ENCODE results near the gene GREB1L.
"Not testable (repeated sequence)": the region's sequence is repeated elsewhere in the genome, so short reads cannot be mapped to it uniquely, and the experiment has no call there.

The GREB1L gene

GRCh38 chr18:21311980-21312379, 69.9 kb downstream of the GREB1L start:
- DNase-seq, result not testable (repeated sequence)

DNA sequence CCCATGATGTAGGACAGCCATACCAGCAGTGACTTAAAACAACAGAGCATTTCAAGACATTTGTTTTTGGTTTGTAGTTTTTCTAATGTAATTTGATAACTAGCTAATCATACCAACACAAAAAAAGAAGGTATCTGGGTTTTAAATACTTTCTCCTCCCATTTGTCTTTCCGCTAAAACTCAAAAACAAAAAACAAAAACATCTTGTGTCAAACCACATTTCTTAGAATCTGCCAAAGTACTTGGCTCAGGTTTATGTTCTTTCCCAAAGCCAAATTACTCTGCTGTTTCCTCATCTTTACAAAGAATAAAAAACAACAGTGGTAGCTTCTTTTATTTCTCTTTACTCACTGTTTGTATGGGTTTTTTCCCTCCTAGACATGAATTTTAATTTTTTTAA, 71.5 kb downstream of the GREB1L start:
- no peak for DNase-seq

GRCh38 chr18:21314724-21315123, 72.7 kb downstream of the GREB1L start:
- DNase-seq, result no peak

- DNase-seq, result not testable (repeated sequence)
Observed at GRCh38 chr18:21315126-21315525, 73.1 kb downstream of the GREB1L start.

DNA sequence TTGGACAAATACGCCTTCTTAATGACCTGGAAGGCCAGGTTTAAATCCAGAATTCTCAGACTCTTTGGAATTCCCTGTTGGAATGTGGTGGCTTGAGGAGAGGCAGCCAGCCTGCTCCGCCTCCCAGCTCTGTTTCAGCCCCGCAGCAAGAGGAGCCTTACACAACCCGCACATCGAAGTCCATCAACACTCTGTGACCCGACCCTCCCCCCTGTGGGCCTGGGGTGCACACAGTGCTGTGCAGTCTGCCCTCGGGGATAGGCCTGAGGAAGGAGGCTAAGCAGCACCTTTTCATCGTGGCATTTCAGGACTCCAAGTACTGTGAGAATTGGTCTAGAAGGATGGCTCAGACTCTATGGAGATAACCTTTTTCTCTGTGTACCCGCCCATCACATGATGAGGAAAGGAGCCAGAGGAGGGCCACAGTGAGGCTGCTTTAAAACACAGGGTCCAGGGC, 73.7 kb downstream of the GREB1L start:
- no peak for DNase-seq

DNA sequence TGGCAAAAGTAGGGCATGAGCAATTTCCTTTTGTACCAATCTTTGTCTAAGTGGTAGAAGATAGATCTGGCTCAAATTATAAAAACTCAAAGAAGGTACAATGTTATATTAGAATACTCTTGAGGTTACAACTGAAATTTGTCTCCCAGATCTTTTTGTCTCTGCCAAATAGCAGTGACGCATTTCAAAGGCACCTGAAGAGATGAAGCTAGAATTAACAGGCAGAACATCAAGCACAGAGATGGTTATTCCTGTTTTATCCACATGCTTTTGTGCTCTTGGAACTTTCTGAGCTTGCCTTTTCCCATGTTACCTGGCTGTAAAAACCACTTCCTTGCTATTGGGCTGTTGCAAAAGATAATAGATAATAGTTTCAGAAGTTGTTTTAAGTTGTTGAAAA, 74.3 kb downstream of the GREB1L start:
- DNase-seq, result no peak

DNA sequence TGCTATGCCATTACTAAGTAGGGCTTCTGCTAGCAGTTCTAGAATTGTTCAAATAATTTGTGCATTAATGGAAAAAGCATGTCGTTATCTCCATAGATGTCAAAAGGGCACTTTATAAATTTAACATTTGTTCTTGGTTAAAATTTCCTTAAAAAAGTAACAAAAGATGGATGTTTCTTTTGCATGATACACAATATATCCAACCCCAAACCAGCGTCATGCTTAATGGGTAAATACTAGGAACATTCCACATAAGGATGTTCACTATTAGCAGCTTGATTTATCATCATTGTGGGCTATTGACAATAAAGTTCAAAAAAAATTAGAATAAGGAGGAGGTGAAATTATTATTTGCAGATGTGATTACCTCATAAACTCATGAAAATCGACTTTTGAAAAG, 79.7 kb downstream of the GREB1L start:
- DNase-seq, result no peak

DNA sequence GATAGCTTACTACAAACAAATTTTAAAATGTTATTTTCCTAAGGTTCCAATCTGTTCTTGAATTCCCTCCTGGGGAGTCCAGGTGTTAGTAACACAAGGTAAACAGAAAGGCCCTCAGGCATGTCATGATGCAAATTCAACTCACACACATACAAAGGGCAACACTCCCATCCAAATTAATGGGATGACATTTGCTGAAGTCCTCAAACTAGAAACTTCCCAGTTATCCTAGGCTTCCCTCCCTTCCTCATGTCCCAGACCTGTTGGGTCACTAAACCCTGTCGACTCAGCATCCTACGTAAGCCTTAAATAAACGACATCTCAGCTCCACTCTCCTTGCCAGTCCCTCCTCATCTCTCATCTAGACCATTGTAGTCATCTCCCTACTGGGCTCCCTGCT, 85.1 kb downstream of the GREB1L start:
- DNase-seq, result no peak

DNA sequence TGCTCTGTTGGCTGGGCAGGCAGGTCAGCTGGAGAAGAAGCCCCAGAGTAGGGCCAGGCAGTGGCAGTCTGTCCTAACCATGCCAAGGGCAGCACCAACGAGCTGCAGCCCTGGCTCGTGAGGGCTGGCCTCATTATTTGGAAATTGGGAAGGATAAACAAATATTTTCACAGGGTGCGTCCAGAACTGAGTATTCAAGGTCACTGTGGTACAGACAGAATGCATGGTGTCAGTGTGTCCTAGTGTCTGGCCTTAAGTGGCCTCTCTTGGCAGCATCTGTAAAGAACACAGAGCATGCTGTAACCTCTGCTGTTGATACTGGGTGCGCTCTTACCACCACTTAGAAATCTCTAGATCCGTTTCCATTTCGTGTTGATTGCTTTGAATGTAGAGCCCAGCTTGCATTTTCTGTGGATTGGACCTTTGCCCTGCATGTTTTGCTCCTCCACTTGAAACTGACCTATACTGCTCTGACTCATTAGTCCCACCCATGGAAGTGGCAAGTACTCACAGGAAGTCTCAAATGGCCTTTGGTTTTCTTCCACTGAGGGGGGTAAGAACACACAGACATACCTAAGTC, 88.2 kb downstream of the GREB1L start:
- DNase-seq, result no peak

DNA sequence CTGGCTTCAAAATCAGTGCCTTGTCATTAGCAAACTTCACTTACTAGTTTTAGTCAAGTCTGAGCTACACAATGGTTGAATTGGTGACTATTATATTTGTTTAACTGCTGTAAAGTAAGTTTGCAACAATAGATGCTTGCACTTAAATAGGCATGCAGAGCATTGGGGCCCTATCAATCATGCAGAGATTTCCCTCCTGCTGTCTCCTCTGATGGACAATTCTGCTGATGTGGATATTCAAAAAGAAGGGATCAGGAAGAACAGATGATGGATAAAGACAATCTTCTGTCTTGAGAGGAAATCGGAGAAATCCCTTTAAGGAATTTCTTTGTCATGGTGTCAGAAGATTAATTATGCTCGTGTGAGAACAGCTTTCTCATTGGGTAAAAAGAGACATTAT, 89.0 kb downstream of the GREB1L start:
- no peak for DNase-seq

GRCh38 chr18:21335927-21336488, 94.0 kb downstream of the GREB1L start:
- no peak for DNase-seq

- no peak for DNase-seq
Observed at GRCh38 chr18:21336846-21337245, 94.8 kb downstream of the GREB1L start.

DNA sequence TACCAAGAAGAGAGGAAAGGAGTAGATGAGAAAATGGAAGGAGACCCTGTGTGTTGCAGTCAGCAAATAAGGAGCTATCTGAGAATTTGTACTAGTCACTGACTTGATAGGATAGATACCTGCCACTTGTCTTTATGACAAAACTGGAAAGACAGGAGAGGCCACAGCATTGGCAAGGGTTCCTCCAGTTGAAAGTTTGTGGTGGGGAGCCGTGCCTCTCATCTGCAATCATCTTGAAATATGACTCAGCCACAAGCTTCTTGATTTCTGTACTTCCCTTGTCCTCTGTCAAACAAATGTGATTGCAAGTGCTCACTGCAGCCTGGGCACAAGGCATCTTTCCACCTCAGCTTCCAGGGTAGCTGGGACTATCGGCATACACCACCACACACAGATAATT, 99.1 kb downstream of the GREB1L start:
- DNase-seq, result no peak

DNA sequence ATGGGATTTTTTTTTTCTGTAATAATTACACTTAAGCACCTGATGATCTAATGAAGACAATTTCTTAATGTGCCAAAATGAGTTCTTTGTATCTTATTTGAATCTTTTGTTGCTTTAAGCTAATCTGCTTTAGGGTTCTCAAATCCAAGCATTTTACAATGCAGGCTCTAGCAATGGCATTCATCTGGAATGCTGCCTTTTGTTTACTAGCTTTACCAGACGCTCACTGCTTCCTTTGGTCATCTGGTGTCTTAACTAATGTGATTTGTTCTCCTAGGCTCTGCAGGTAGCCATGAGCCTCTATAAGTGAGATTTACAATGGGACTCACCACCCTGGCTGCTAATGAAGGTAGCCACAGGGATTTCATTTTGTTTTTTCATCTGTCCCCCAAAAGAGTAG, 100.3 kb downstream of the GREB1L start:
- no peak for DNase-seq

GRCh38 chr18:21344860-21345259, 102.8 kb downstream of the GREB1L start:
- no peak for DNase-seq

- no peak for DNase-seq
Observed at GRCh38 chr18:21345840-21346239, 103.8 kb downstream of the GREB1L start.

DNA sequence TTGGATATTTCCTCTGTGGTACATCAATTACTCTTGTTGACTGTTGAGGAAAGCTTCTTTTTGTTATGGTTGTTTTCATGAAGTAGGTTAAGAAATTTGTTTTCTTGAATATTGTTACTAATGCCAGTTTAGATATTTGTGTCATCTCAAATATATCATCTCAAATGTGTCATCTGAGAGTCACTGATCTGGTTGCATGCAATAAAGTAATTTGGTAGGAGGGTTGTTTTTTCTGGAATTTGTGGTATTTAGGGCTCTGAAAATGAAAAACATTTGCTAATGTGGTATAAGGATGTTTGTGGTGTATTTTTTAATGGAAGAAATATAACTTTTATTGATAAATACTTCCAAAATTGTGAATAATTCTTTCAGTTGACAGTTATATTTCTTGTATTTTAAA, 117.7 kb downstream of the GREB1L start:
- DNase-seq, result no peak

DNA sequence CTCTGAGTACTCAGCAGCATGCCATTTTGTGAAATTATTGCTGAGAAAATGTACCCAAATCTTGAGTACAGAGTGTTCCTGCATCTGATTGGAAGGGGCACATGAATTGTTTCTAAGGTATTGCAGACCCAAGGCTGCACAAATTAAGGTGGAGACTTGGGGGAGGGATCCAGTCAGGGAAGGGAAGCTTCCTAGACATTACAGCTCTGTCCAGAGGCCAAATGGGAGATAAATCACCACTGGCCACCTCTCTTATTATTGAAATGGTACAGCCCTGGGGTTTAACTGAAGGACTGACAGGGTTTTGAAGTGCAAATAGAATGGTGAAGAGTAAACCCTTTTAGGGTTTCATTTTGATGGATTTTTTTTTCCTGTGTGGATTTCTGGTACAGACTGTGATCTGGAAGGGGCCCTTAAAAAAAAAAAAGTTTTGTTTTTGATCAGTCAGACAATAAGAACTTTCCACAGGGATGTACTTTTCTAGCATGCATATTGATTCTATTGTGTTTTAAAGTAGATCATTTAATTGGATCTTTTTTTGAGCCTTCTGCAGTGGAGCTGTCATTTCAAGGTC, 119.4 kb downstream of the GREB1L start:
- DNase-seq, result no peak

DNA sequence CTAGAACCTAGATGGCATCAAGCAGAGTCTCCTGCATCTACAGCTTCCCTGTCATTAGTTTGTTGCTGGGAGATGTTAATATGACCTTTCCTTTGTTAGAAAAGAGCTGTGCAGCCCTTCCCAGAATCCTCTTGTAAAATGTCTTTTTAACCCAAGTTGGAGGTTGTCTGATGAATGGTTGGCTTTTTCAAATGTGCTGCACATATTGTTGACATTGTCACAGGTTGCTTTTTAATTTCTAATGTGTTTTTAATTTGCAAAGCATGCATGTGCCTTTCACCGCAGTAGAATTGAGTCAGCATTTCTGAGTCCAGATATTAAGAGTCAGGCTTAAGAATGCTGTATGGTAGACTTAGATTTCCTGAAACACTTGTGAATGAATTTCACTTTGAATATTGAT, 120.8 kb downstream of the GREB1L start:
- DNase-seq, result no peak

DNA sequence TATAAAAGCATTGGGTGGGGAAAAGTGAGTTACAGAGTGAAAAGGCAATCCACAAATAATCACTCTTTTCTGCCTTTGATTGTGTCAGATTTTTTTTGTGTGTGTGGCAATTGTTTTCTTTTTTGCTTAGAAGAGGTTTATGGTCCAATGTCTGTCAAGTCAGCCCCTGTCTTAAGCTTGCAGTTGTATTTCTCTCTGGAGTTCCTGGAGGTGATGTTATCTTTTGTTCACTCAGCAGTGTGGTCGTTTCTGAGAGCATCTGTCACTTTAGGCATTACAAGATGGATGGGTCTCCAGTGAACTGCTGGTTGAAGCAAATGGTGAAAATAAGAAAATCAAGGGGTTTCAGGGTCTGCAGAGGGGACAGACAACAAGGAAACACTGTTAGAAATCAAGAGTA, 121.3 kb downstream of the GREB1L start:
- DNase-seq, result no peak

DNA sequence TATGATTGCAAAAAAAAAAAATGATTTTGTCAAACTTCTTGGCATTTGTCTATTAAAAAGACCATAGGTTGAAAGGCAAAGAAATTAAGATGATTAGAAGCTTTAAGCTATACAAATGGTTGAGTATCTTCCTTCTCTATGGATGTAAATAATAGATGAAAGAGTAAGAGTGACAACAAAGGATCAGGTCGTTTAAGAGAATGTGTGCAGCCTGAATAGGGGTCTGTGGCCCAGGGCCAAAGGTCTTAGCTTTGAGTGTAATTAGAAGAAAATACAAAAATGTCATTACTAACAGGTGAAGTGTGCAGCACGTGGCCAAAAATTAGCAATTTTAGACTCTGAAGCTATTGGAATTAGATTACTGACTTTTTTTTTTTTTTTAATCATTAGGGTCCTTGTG, 122.4 kb downstream of the GREB1L start:
- DNase-seq, result no peak

DNA sequence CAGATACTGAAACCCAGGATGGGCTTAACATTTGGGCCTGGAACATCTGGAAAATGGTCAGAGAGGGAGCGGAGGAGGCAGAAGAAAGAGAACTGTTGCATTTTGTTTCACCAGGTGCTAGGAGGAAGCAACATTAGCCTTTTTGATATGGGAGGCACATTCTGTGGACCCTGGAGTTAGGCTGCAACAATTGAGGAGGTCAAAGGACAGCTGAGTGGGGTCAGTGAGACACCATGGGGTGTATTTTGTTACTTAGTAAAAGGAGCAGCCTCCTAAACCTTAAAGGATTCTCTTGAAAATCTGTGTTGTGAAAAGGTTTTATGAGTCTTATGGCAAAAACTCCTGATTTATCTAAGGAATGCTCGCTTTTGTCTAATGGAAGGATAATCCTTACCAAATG, 124.9 kb downstream of the GREB1L start:
- DNase-seq, result no peak

DNA sequence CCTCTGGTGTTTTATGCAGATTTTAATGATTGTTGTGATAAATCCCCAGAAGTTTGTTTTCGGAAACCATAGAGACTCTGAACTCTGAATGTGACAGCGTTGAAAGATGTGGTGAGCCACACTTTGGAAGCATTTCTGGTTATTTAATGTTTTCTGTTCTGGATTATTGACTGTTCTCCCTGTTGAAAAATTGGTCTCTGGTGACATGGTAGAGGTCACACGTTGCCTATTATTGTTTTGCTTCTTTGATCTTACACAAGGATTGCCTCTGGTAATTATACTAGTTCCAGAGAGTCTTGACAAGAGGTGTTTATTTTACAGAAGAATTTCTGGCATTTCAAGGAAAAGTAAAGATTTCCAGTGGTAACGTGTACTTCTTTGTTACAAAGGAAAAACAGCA, 127.1 kb downstream of the GREB1L start:
- no peak for DNase-seq

DNA sequence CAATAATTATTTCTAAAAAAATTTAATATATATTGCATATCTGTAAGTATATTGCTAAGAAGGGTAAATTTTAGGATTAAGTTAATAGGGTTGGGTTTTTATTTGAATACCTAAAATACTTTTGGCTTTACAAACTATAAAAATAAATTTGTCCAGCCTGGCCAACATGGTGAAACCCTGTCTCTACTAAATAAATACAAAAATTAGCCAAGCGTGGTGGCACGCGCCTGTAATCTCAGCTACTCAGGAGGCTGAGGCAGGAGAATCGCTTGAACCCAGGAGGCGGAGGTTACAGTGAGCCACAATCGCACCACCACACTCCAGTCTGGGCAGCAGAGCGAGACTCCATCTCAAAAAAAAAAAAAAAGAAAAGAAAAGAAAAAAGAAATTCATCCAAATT, 127.6 kb downstream of the GREB1L start:
- DNase-seq, result not testable (repeated sequence)

DNA sequence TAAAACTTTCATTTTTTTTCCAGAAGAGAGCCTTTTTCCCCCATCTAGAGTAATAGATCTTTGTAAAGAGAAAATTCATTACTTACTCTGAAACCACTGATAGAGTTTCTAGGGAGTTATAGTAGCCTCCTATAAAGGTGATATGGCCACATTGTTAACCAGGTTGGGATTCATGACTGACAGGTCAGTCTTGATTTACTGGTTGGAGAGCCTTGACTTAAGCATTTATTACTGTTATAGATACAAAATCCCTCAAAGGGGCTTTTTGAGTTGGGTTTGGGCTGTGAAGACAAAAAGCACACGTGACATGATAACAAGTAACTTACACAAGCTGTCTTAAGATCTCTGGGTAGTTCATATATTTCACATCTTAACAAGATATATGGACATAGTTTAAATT, 141.0 kb downstream of the GREB1L start:
- no peak for DNase-seq
